ENCODE results near the gene ZMYND11. TPM values are rescaled to one million over a fixed set of nuclear protein-coding genes. Genes with fewer than 3 reads are reported as not detected.
A peak's percentile ranks its signal among the peaks of the same experiment; 100 is the strongest.

ZMYND11 gene
- total and polyA plus RNA-seq, 5 donors from 2014 or later, result 24.8 to 44.2 (median 31.8) TPM

DNA sequence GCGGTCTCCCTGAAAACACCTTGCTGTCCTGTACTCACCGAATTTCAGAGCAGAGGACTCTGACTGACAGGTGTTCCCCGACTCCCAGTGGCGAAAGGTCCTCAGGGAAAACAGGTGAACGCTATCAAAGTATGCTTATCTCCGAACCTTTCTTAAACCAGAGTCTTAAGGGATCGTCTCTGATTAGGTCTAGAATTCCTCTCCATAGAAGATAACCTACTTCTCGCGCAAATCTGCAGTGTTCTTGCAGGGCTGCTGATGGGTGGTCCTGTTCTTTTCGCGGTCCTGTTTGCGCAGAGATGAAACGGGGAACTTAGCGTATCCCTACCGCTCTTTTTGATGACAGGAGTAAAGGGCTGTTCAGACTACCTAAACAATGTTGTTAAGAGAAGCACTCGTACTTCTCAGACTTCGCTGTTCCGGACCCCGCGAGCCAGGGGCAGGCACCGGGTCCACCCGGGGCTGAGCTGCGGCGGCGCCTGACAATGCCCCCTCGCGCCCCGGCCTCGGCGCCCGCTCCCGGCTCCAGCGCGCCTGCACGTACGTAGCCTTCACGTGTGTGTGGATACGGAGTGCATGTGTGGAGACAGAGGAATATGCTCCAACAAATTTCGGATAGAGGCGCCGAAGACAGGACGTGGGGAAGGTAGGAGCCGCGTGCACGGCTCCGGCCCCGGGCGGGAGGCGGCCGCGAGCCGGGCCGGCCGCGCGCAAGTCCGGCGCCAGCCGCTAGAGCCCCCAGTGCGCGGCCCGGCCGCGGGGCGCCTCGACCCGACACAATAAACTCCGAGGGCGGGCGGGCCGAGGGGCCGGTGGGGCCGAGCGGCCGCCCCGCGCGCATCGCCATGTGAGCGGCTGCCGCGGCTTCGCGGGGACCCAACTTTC, 766 bp upstream of the ZMYND11 start:
- Histone ChIP-seq H3K36me3 (ENCODE audit: control insufficient read depth, insufficient read depth, low read length) (no peaks in the 10 kb centered on the region), H3K4me1 (ENCODE audit: control insufficient read depth, insufficient read depth, low read length, poor library complexity, severe bottlenecking) (peaks cover 36% of the 10 kb centered on the region), H3K4me3 (ENCODE audit: low read depth, low read length) (peak overlapping the region; percentile 94), H3K27me3 (ENCODE audit: control insufficient read depth, insufficient read depth, low read length) (no peaks in the 10 kb centered on the region), H3K27ac (ENCODE audit: insufficient read depth, low read length, poor library complexity, severe bottlenecking) (peak overlapping the region; percentile 71), H3K9me3 (ENCODE audit: control insufficient read depth in 2 of 2, low read length in 2 of 2) (no peaks in the 10 kb centered on the region)
- ATAC-seq (ENCODE audit: low read depth in 2 of 2) (peak; percentile 10 to 15), DNase-seq (peak; percentile 17 to 50 (median 34))
- Mint-ChIP-seq H3K27ac (peak overlapping the region; percentile 87 to 93 (median 91)), H3K9me3 (no peaks in the 10 kb centered on the region), H3K36me3 (no peaks in the 10 kb centered on the region), H3K4me3 (peak overlapping the region; percentile 90 to 92 (median 91)), H3K4me1 (peaks cover 25 to 52% (median 40%) of the 10 kb centered on the region in 4 donors), H3K27me3 (no peaks in the 10 kb centered on the region)

DNA sequence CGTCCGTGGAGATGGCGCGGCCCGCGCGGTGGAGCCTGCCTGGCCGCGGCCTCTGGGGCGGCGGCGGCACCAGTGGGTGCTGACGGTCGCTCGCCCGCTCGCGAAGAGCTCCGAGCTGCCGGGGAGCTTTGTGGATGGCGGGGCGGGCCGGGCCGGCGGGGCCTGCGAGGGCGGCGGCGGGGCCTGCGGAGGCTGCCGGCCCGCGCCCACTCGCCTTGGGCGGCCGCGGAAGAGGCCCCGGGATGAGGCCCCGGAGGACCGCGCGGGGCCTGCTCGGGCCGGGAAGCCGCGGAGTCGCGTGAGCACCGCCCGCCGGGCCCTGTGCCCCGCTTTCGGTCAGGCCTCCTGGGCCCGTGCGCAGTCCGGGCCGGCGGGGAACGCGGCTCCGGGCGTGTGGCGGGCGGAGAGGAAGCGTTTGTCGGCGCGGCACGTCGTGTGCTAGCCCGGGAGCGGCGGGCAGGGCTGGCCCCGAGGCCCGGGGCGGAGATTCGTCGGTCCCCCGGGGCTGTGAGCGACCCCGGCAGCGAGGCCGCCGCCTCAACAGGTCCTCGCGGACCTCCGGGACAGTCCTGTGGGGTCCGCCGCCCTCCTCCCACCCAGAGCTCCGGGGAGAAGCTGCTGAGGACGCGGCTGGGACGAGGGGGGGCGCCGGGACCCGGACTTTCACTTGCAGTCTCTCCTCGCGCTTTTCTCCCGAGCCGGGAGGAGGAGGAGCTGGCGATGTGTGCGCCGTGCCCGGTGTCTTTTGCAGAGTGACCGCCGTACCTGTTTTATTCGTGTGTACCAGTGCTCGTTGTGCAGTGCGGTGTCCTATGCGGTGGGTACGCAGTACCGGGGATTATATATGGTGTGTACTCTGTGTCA, 578 bp downstream of the ZMYND11 start:
- DNase-seq (peak; percentile 30 to 69 (median 60)), ATAC-seq (ENCODE audit: low read depth in 2 of 2) (peak; percentile 43 to 61)
- peaks cover 25 to 49% (median 41%) of the 10 kb centered on the region in 4 donors for H3K4me1 Mint-ChIP-seq
- Histone ChIP-seq H3K9me3 (ENCODE audit: control insufficient read depth in 2 of 2, low read length in 2 of 2) (no peaks in the 10 kb centered on the region), H3K36me3 (ENCODE audit: control insufficient read depth, insufficient read depth, low read length) (no peaks in the 10 kb centered on the region), H3K4me3 (ENCODE audit: low read depth, low read length) (peak overlapping the region; percentile 87), H3K27me3 (ENCODE audit: control insufficient read depth, insufficient read depth, low read length) (no peaks in the 10 kb centered on the region), H3K4me1 (ENCODE audit: control insufficient read depth, insufficient read depth, low read length, poor library complexity, severe bottlenecking) (peaks cover 34% of the 10 kb centered on the region), H3K27ac (ENCODE audit: insufficient read depth, low read length, poor library complexity, severe bottlenecking) (peak overlapping the region; percentile 80)
- H3K9me3 Mint-ChIP-seq, result no peaks in the 10 kb centered on the region
- H3K27ac Mint-ChIP-seq, result peak overlapping the region; percentile 91 to 93 (median 92)
- no peaks in the 10 kb centered on the region for H3K36me3 Mint-ChIP-seq
- H3K4me3 Mint-ChIP-seq, result peak overlapping the region; percentile 93 to 98 (median 94)
- H3K27me3 Mint-ChIP-seq, result no peaks in the 10 kb centered on the region

DNA sequence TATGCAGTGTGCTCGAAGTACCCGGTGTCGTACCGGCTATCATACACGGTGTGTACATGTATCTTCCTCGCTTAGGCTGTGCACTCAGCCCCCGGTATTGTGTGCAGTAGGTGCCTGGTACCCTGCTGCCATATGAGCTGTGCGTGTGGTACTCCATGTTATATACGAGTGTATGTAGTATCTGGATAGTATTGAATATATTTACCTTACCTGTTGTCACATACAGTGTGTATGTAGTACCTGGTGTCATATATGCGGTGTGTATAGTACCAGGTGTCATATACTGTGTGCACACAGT, 1.2 kb downstream of the ZMYND11 start:
- Histone ChIP-seq H3K4me3 (ENCODE audit: low read depth, low read length) (peak overlapping the region; percentile 87), H3K9me3 (ENCODE audit: control insufficient read depth in 2 of 2, low read length in 2 of 2) (no peaks in the 10 kb centered on the region), H3K27ac (ENCODE audit: insufficient read depth, low read length, poor library complexity, severe bottlenecking) (peak overlapping the region; percentile 80), H3K4me1 (ENCODE audit: control insufficient read depth, insufficient read depth, low read length, poor library complexity, severe bottlenecking) (peaks cover 34% of the 10 kb centered on the region), H3K27me3 (ENCODE audit: control insufficient read depth, insufficient read depth, low read length) (no peaks in the 10 kb centered on the region), H3K36me3 (ENCODE audit: control insufficient read depth, insufficient read depth, low read length) (no peaks in the 10 kb centered on the region)
- no peaks in the 10 kb centered on the region for H3K36me3 Mint-ChIP-seq
- H3K27me3 Mint-ChIP-seq, result no peaks in the 10 kb centered on the region
- H3K4me1 Mint-ChIP-seq, result peaks cover 31 to 54% (median 43%) of the 10 kb centered on the region in 4 donors
- H3K9me3 Mint-ChIP-seq, result no peaks in the 10 kb centered on the region
- DNase-seq, result no peak
- peak in 1 of 2 donors; percentile 29 for ATAC-seq (ENCODE audit: low read depth in 2 of 2)
- H3K27ac Mint-ChIP-seq, result peak overlapping the region; percentile 91 to 93 (median 92)
- H3K4me3 Mint-ChIP-seq, result peak overlapping the region; percentile 93 to 98 (median 94)

DNA sequence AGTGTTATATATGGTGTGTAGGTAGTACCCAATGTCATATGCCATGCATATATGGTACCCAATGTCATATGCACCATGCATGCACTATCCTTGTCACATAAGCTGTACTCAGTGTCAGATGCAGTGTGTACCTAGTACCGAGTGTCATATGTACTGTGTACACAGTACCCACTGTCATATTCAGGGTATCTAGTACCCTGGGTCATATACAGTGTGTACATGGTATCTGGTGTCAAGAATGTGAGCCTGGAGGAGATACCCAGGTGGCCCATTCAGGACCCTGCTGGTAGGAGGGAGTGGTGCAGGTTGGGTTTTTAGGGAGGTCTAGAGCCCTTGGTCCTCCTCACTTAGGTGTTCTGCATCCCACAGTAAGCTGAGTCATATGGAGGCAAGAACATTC, 1.8 kb downstream of the ZMYND11 start:
- no peaks in the 10 kb centered on the region for H3K9me3 ChIP-seq (ENCODE audit: control insufficient read depth in 2 of 2, low read length in 2 of 2)
- H3K27me3 ChIP-seq (ENCODE audit: control insufficient read depth, insufficient read depth, low read length), result no peaks in the 10 kb centered on the region
- DNase-seq, result peak; percentile 17 to 68 (median 51)
- Mint-ChIP-seq H3K36me3 (no peaks in the 10 kb centered on the region), H3K27ac (peak overlapping the region in 1 of 3 donors; percentile 91), H3K4me1 (peaks cover 36 to 60% (median 42%) of the 10 kb centered on the region in 4 donors), H3K9me3 (no peaks in the 10 kb centered on the region), H3K27me3 (no peaks in the 10 kb centered on the region), H3K4me3 (peak overlapping the region; percentile 93 to 98 (median 94))
- no peaks in the 10 kb centered on the region for H3K36me3 ChIP-seq (ENCODE audit: control insufficient read depth, insufficient read depth, low read length)
- H3K4me1 ChIP-seq (ENCODE audit: control insufficient read depth, insufficient read depth, low read length, poor library complexity, severe bottlenecking), result peaks cover 34% of the 10 kb centered on the region
- H3K27ac ChIP-seq (ENCODE audit: insufficient read depth, low read length, poor library complexity, severe bottlenecking), result no peak overlapping the region
- peak overlapping the region; percentile 87 for H3K4me3 ChIP-seq (ENCODE audit: low read depth, low read length)
- ATAC-seq (ENCODE audit: low read depth in 2 of 2), result peak; percentile 22 to 35

DNA sequence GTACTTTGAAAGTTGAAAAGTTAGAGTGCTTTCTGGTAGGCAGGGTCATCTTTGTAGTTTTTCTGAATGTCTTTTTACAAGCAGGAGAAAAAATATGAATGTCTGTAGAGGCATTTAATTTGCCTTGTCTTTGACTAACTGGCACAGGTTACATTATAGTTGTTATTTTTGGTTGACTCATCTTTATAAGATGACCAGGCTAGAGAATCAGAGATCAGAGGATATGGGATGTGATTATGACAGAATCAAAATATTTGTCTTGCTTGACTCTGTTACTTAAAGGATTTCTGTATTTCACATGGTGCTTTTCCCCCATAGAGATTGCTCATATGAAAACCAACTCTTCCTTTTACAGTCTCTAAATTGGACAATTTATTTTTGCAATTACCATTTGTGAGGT, 2.4 kb downstream of the ZMYND11 start:
- Mint-ChIP-seq H3K27me3 (no peaks in the 10 kb centered on the region), H3K4me1 (peaks cover 38 to 64% (median 45%) of the 10 kb centered on the region in 4 donors), H3K36me3 (no peaks in the 10 kb centered on the region), H3K4me3 (peak overlapping the region in 2 of 4 donors; percentile 30 to 98), H3K27ac (no peak overlapping the region), H3K9me3 (no peaks in the 10 kb centered on the region)
- Histone ChIP-seq H3K36me3 (ENCODE audit: control insufficient read depth, insufficient read depth, low read length) (no peaks in the 10 kb centered on the region), H3K4me3 (ENCODE audit: low read depth, low read length) (no peak overlapping the region), H3K9me3 (ENCODE audit: control insufficient read depth in 2 of 2, low read length in 2 of 2) (no peaks in the 10 kb centered on the region), H3K27ac (ENCODE audit: insufficient read depth, low read length, poor library complexity, severe bottlenecking) (no peak overlapping the region), H3K4me1 (ENCODE audit: control insufficient read depth, insufficient read depth, low read length, poor library complexity, severe bottlenecking) (peaks cover 34% of the 10 kb centered on the region), H3K27me3 (ENCODE audit: control insufficient read depth, insufficient read depth, low read length) (no peaks in the 10 kb centered on the region)
- no peak for DNase-seq
- ATAC-seq (ENCODE audit: low read depth in 2 of 2), result no peak

DNA sequence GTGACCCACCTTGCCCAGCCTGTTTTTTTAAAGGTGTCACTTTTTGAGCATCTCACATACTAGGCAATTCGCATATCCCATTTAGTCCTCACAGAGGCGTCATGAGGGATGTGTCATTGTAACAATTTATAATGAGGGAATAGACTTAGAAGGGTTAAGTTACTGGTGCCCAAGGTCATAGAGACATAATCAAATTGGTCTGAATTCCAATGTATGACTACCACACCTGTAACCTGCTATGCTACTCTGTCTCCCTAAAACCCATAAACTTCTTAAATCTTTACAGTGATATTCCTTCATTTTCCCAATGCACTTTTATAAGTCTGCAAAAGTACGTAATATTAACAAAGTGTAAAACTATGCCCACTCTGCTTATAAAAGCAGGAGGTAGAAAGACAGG, 7.1 kb downstream of the ZMYND11 start:
- Histone ChIP-seq H3K27me3 (ENCODE audit: control insufficient read depth, insufficient read depth, low read length) (no peaks in the 10 kb centered on the region), H3K4me3 (ENCODE audit: low read depth, low read length) (no peak overlapping the region), H3K36me3 (ENCODE audit: control insufficient read depth, insufficient read depth, low read length) (no peaks in the 10 kb centered on the region), H3K9me3 (ENCODE audit: control insufficient read depth in 2 of 2, low read length in 2 of 2) (no peaks in the 10 kb centered on the region), H3K27ac (ENCODE audit: insufficient read depth, low read length, poor library complexity, severe bottlenecking) (no peak overlapping the region), H3K4me1 (ENCODE audit: control insufficient read depth, insufficient read depth, low read length, poor library complexity, severe bottlenecking) (peaks cover 14% of the 10 kb centered on the region)
- H3K27ac Mint-ChIP-seq, result no peak overlapping the region
- no peaks in the 10 kb centered on the region for H3K27me3 Mint-ChIP-seq
- H3K36me3 Mint-ChIP-seq, result no peaks in the 10 kb centered on the region
- H3K4me3 Mint-ChIP-seq, result no peak overlapping the region
- DNase-seq (no peak), ATAC-seq (ENCODE audit: low read depth in 2 of 2) (no peak)
- H3K9me3 Mint-ChIP-seq, result no peaks in the 10 kb centered on the region
- H3K4me1 Mint-ChIP-seq, result peaks cover 29 to 72% (median 41%) of the 10 kb centered on the region in 4 donors

DNA sequence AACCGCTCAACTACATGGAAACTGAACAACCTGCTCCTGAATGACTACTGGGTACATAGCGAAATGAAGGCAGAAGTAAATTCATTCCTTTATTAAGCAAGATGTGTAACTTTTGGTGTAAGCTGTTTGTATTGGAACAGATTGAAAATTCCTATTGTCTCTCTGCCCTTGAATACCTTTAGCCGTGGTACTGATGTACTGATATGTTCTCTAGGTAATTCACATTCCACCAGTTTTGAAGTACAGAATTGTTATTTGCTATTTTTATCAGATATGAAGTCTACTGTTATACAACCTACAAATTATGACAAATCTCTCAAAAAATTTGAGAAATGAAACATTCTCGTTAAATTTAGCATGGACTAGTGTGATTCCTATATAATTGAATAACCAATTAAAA, 17.7 kb downstream of the ZMYND11 start:
- Mint-ChIP-seq H3K4me3 (no peak overlapping the region), H3K36me3 (peaks cover 4% of the 10 kb centered on the region), H3K27ac (no peak overlapping the region), H3K27me3 (no peaks in the 10 kb centered on the region), H3K9me3 (peaks cover 0 to 2% (median 0%) of the 10 kb centered on the region in 7 donors), H3K4me1 (peaks cover 6 to 43% (median 26%) of the 10 kb centered on the region in 4 donors)
- ATAC-seq (ENCODE audit: low read depth in 2 of 2) (no peak), DNase-seq (no peak)
- Histone ChIP-seq H3K4me1 (ENCODE audit: control insufficient read depth, insufficient read depth, low read length, poor library complexity, severe bottlenecking) (no peaks in the 10 kb centered on the region), H3K36me3 (ENCODE audit: control insufficient read depth, insufficient read depth, low read length) (no peaks in the 10 kb centered on the region), H3K27me3 (ENCODE audit: control insufficient read depth, insufficient read depth, low read length) (no peaks in the 10 kb centered on the region), H3K9me3 (ENCODE audit: control insufficient read depth in 2 of 2, low read length in 2 of 2) (no peaks in the 10 kb centered on the region), H3K4me3 (ENCODE audit: low read depth, low read length) (no peak overlapping the region), H3K27ac (ENCODE audit: insufficient read depth, low read length, poor library complexity, severe bottlenecking) (no peak overlapping the region)
